ENCODE results near the gene SEBOX.

SEBOX gene

DNA sequence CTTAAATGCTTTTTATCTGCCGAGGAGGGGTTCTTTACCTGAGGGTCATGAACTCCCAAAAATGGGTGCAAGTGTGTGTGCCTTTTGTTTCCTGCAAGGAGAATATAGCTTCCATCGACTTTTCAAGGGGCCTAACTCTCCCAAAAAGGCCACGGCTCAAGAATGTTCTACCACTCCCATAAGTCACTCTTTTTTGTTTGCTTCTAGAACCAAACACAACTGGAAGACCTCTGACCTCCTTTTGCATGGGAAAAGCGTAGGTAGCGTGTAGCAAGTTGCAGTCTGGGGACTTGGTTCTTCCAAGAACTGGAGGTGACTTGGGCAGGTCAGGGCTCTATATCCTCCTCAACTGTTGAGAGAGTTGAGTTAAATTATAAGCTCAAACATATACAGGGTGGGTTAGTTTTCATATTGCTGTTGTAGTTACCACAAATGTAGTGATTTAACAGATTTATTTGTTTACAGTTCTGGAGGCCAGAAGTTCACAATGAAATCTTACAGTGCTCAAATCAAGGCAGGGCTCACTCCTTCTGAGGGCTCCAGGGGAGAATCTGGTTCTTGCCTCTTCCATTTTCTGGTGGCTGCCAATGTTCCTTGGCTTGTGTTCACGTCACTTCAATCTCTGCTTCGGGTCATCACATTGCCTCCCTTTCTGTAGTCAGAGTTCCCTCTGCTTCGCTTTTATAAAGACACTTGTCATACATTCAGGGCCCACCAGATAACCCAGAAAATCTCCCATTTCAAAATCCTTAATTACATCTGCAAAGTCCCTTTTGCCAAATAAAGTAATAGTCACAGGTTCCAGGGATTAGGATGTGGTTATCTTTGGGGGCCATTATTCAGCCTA is 44.6 kb downstream of the SEBOX start:
- no peak for DNase-seq
- no peak for TF ChIP-seq POLR2A (IDR thresholded peaks at IDR 0.05; ENCODE audit: low read length)
- no peak for TF ChIP-seq GATA1 (IDR thresholded peaks at IDR 0.05; ENCODE audit: low read depth, low read length)

DNA sequence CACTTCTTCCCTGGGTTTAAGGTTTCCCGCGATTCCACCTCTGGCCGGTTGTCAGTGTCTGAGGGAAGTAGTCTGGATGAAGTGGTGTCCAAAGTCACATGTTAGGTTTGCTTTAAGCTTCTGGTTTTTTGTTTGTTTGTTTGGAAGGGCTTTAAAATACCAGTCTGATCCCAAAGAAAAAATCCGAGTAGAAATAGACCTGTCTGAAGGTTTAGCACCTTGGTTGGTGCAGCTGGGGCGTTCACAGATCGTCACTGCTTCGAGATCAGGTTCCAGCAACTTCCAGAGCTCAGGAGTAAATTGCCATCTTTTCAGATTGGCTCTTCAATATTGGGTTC is 45.4 kb downstream of the SEBOX start:
- TF ChIP-seq POLR2A (IDR thresholded peaks at IDR 0.05; ENCODE audit: low read length) = no peak
- no peak for TF ChIP-seq GATA1 (IDR thresholded peaks at IDR 0.05; ENCODE audit: low read depth, low read length)
- no peak for DNase-seq

DNA sequence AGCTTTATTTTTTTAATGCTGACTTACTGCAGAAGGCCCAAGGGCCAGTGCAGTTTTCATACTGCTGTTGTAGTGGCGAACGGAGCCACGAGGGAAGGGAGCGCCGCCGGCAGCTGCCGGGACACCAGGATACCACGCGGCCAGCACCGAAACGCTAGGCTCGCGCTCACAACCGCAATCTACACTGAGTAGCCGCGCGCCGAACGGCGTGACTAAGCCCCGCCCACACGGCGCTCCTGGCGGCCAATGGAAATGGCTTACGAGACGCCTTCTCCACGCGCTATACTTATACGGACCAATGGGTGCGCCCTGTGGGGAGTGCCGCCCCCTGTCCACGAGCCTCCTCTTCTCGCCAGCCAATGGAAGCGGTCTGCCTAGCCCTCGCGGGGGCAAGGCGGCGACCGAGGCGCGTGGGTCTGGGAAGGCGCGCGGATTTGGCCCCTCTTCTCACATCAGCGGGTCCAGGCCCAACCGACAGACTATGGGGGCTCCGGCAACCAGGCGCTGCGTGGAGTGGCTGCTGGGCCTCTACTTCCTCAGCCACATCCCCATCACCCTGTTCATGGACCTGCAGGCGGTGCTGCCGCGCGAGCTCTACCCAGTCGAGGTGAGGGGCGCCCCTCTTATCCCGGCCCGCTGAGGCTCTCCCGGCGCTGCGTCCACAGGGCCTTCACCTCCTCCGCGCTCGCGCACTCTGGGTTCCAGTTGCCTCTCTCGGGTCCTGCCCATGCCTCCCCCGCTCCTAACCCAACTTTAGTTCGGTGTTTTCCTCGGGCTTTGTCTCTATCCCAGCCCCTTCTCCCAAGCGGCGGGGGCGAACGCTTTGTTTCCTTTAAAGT is 46.0 kb downstream of the SEBOX start, which contains the start of gene TMEM97:
TSS of gene TMEM97 (plus strand) at position 442 of the 839 bp plus-strand sequence. CDS start at position 482, 40 bp downstream.
- DNase-seq = peak; percentile 98
- TF ChIP-seq GATA1 (IDR thresholded peaks at IDR 0.05; ENCODE audit: low read depth, low read length) = no peak
- peak; percentile 86 for TF ChIP-seq POLR2A (IDR thresholded peaks at IDR 0.05; ENCODE audit: low read length)

DNA sequence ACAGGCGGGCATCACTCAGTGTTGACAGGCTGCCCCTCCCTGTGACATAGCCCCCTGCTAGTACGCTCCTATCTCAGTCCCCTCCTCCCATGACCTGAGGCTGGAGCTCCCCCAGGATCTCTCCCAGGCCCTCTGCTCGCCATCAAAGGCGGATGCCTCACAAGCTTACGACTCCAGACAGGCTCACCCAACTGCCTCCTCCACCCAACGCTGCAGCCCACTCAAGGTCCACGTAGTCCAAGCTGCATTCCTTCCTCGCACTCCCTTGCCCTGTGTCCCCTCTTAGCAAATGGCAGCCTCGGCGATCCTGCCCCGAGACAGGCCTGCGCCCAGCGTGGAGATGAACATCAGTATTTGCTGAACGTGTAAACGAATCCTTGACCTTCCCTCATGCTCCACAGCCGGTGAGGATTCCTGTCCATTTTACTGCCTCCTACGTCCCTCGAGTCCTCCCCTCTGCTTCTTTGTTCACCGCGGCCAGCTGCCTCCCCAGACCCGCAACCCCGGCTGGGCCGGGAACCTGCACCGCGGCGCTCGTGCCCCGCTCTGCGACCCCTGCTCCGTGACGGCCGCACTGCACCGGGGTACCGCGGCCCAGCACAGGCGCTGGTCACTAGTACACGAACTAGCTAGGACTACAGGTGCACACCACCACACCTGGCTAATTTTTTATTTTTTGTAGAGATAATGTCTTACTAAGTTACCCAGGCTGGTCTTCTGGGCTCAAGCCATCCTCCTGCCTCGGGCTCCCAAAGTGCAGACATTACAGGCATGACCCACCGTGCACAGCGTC is 46.8 kb downstream of the SEBOX start:
- no peak for TF ChIP-seq POLR2A (IDR thresholded peaks at IDR 0.05; ENCODE audit: low read length)
- no peak for TF ChIP-seq GATA1 (IDR thresholded peaks at IDR 0.05; ENCODE audit: low read depth, low read length)
- peak; percentile 48 to 61 for DNase-seq

DNA sequence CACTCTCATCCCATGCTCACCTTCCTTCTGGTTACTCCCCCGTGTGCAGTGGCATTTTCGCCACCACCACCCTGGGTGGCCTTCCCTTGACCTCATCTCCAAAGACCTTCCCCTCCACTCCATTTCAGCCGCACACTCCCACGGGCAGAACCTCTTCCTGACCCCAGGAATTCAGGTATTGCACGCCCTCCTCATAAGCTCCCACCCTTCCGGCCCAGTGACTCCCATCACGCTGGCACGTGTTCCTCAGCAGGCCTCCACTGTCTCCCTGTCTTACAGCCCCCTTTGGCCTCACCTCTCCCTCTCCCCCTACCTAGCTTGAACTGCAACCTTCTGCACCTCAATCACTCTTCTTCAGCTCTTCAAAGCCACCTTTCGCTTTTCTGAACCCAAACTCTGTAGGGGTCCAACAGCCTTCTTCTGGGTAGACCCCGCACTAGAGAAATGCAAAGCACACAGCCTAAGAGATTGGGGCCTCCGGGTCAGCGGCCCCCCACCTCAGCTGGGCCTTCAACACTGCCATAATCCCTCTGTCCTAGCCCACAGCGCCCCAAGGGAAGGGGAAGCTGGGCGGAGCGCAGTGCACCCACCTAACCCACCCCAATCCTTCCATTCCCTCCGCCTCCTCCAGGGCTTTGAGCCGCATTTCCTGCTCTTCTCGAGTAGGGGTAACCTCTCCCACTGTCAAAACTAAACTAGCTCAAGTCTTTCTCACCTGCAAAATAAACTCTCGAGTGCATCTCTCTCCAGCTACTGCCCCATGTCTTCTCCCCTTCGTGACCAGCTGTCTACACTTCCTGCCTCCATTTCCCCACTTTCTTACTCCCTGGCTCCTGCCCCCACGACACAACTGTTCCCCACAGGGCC is 47.7 kb downstream of the SEBOX start:
- TF ChIP-seq GATA1 (IDR thresholded peaks at IDR 0.05; ENCODE audit: low read depth, low read length) (no peak), POLR2A (IDR thresholded peaks at IDR 0.05; ENCODE audit: low read length) (no peak)
- no peak for DNase-seq

DNA sequence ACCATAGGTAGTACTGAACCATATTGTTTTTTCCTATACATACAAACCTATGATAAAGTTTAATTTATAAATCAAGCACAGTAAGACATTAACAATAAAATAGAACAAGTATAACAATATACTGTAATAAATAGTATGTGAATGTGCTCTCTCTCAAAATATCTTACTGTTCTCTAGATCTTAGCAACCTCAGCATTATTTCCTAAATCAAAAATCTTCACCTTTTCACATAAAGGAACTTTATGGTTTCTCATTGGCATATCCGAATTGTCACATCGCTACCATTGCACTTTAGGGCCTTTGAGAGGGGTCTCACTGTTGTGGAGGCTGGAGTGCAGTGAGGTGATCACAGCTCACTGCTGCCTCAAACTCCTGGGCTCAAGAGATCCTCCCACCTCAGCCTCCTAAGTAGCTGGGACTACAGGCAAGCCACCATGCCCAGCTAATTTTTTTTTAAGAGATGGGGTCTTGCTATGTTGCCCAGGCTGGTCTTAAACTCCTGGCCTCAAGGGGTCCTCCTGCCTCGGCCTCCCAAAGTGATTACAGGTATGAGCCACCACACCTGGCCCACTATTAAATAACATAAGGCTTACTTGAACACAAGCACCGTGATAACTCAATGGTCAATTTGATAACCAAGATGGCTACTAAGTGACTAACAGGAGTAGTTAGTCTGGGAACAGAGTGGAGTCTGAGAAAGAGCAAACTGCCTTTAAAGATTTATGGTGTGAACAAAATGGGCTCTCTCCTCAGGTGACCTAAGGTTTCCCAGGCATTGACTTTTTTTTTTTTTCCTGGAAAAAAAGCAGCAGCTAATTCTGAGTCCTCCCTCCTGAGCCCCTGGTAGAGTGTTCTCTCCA is 48.9 kb downstream of the SEBOX start:
- TF ChIP-seq POLR2A (IDR thresholded peaks at IDR 0.05; ENCODE audit: low read length) = no peak
- no peak for TF ChIP-seq GATA1 (IDR thresholded peaks at IDR 0.05; ENCODE audit: low read depth, low read length)

DNA sequence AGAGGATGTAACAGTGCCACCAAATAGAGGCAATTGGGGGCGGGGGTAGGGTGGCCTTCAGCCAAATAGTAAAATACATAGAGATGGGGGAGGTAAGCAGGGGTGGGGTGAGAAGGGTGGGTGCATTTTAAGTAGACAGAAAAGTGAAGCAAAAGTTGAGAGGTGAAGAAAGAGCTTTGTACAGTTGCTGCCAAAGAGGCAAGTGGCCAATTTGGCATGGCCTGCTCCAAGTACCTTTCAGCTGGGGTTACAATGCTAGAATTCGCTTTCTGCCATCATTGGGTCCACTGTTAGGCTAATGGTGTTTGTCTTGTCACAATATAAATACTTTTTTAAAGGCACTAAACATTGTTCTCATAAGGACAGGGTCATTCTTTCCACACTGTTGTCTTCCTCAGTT is 51.2 kb downstream of the SEBOX start:
- no peak for DNase-seq
- TF ChIP-seq POLR2A (IDR thresholded peaks at IDR 0.05; ENCODE audit: low read length) (no peak), GATA1 (IDR thresholded peaks at IDR 0.05; ENCODE audit: low read depth, low read length) (no peak)

More for the DNA sequence above, 48.9 kb downstream of the SEBOX start:
- no peak for DNase-seq
